ENCODE results near the gene CHD5. TPM values are rescaled to one million over a fixed set of nuclear protein-coding genes. Genes with fewer than 3 reads are reported as not detected.

Gene CHD5
- total RNA-seq, 4 donors from 2014 or later, result 0.15 to 0.94 (median 0.26) TPM

- WGBS, 2 donors, result 68 to 70% methylated on average over 2 of the region's 2 CpGs
- no peaks in the 10 kb centered on the region for H3K4me1 ChIP-seq
- no peak for DNase-seq
- H3K36me3 ChIP-seq, result no peaks in the 10 kb centered on the region
- intact Hi-C loops (cut with DNase I), result no loop called here
- no peak overlapping the region for H3K4me3 ChIP-seq (replicated peaks in 1 of 3)
- H3K27me3 ChIP-seq, result no peaks in the 10 kb centered on the region
- no peak for TF ChIP-seq CTCF (IDR thresholded peaks at IDR 0.05)
- no peak for TF ChIP-seq POLR2A (IDR thresholded peaks at IDR 0.05)
- H3K9me3 ChIP-seq, result no peaks in the 10 kb centered on the region
- no peak overlapping the region for H3K27ac ChIP-seq
These were observed 71.6 kb downstream of the CHD5 start for GRCh38 chr1:6108476-6108875.

GRCh38 chr1:6107409-6108356 is 72.4 kb downstream of the CHD5 start:
- H3K27me3 ChIP-seq, result no peaks in the 10 kb centered on the region
- no peaks in the 10 kb centered on the region for H3K36me3 ChIP-seq
- H3K4me3 ChIP-seq (replicated peaks in 1 of 3), result no peak overlapping the region
- TF ChIP-seq CTCF (IDR thresholded peaks at IDR 0.05) (no peak), POLR2A (IDR thresholded peaks at IDR 0.05) (no peak)
- no peak overlapping the region for H3K27ac ChIP-seq
- no peaks in the 10 kb centered on the region for H3K4me1 ChIP-seq
- intact Hi-C loops (cut with DNase I), result no loop called here
- WGBS, 2 donors, result 85 to 87% methylated on average over 8 of the region's 8 CpGs
- H3K9me3 ChIP-seq, result no peaks in the 10 kb centered on the region
- DNase-seq, result no peak

- no peak overlapping the region for H3K27ac ChIP-seq
- H3K9me3 ChIP-seq, result no peaks in the 10 kb centered on the region
- DNase-seq, result no peak
- H3K27me3 ChIP-seq, result no peaks in the 10 kb centered on the region
- H3K4me3 ChIP-seq (replicated peaks in 1 of 3), result no peak overlapping the region
- no peak for TF ChIP-seq POLR2A (IDR thresholded peaks at IDR 0.05)
- TF ChIP-seq CTCF (IDR thresholded peaks at IDR 0.05), result no peak
- 93 to 94% methylated on average over 6 of the region's 6 CpGs for WGBS, 2 donors
- no peaks in the 10 kb centered on the region for H3K4me1 ChIP-seq
- intact Hi-C loops (cut with DNase I), result no loop called here
- no peaks in the 10 kb centered on the region for H3K36me3 ChIP-seq
These were observed 73.1 kb downstream of the CHD5 start for GRCh38 chr1:6106977-6107376.

GRCh38 chr1:6106321-6106731 is 73.8 kb downstream of the CHD5 start:
- H3K4me3 ChIP-seq (replicated peaks in 1 of 3), result no peak overlapping the region
- H3K27me3 ChIP-seq, result no peaks in the 10 kb centered on the region
- no peaks in the 10 kb centered on the region for H3K36me3 ChIP-seq
- DNase-seq, result no peak
- H3K4me1 ChIP-seq, result no peaks in the 10 kb centered on the region
- H3K27ac ChIP-seq, result no peak overlapping the region
- intact Hi-C loops (cut with DNase I), result no loop called here
- 90 to 92% methylated on average over 14 to 17 of the region's 28 CpGs for WGBS, 2 donors
- no peak for TF ChIP-seq POLR2A (IDR thresholded peaks at IDR 0.05)
- no peak for TF ChIP-seq CTCF (IDR thresholded peaks at IDR 0.05)
- no peaks in the 10 kb centered on the region for H3K9me3 ChIP-seq

- Histone ChIP-seq H3K27ac (no peak overlapping the region), H3K4me1 (no peaks in the 10 kb centered on the region), H3K36me3 (no peaks in the 10 kb centered on the region), H3K4me3 (replicated peaks in 1 of 3) (no peak overlapping the region), H3K9me3 (no peaks in the 10 kb centered on the region), H3K27me3 (no peaks in the 10 kb centered on the region)
- TF ChIP-seq POLR2A (IDR thresholded peaks at IDR 0.05) (no peak), CTCF (IDR thresholded peaks at IDR 0.05) (no peak)
- WGBS, 2 donors, result 64 to 80% methylated on average over 1 to 4 of the region's 7 CpGs
- intact Hi-C loops (cut with DNase I), result no loop called here
- DNase-seq, result no peak
These were observed 74.4 kb downstream of the CHD5 start for GRCh38 chr1:6105763-6106162.
